ENCODE measurements around the gene SELENOM.
"Not testable (repeated sequence)": the region's sequence is repeated elsewhere in the genome, so short reads cannot be mapped to it uniquely, and the experiment has no call there.

Gene SELENOM

DNA sequence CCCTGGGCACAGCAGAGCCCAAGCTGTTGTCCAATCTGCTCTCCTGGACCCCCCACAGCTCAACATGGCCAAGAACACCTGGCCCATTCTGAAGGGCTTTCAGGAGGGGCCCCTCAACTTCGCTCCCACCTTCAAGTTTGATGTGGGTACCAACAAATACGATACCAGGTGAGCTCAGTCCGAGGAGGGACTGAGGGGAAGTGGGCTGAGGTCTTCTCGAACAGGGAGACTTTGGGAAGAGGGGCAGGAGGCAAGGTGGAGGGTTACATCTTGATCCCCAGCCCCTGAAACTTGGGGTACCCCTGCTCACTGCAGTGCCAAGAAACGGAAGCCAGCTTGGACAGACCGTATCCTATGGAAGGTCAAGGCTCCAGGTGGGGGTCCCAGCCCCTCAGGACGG lies 20.8 kb upstream of the SELENOM start:
- no peak for DNase-seq

DNA sequence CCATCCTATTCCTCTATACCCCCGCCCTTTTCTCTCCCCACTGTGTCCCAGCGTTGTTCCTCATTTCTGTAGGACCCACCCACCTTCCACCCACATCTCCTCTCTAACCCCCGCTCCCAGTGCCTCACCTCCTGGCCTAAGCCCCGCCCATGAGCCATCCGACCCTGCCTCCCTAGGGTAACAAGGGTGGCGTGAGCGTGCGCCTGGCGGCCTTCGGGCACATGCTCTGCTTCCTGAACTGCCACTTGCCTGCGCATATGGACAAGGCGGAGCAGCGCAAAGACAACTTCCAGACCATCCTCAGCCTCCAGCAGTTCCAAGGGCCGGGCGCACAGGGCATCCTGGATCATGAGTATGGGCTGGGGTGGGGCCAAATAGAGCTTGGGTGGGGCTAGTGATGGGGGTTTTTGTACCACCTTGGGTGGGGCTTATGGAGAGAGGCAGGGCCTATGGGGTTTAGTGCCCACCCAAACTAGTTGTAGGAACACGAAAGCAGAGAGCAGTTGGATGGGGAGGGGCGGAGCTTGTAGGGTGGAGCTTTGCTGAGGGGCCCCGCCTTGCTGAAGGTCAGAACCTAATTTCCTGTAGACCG lies 19.9 kb upstream of the SELENOM start:
- no peak for DNase-seq

DNA sequence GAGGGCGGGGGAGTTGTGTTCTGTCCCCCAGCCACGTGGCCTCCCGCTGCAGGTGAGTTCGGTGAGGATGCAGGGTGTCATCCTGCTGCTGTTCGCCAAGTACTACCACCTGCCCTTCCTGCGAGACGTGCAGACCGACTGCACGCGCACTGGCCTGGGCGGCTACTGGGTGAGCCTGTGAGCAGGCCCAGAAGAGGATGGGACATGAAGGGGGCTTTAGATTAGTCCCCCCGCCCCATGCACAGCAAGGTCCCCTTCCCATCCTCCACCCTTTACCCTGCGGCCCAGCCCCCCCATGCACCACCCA lies 19.5 kb upstream of the SELENOM start:
- DNase-seq = no peak

GRCh38 chr22:31126128-31126868 lies 18.9 kb upstream of the SELENOM start:
- no peak for DNase-seq

- no peak for DNase-seq
Observed at GRCh38 chr22:31125521-31126117, 18.3 kb upstream of the SELENOM start.

DNA sequence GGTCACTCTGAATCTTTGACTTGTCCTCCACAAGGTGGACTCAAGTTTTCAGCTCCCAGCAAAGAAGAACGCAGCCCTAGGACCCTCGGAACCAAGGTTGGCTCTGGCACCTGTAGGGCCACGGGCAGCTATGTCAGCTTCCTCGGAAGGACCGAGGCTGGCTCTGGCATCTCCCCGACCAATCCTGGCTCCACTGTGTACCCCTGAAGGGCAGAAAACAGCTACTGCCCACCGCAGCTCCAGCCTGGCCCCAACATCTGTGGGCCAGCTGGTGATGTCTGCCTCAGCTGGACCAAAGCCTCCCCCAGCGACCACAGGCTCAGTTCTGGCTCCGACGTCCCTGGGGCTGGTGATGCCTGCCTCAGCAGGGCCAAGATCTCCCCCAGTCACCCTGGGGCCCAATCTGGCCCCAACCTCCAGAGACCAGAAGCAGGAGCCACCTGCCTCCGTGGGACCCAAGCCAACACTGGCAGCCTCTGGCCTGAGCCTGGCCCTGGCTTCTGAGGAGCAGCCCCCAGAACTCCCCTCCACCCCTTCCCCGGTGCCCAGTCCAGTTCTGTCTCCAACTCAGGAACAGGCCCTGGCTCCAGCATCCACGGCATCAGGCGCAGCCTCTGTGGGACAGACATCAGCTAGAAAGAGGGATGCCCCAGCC lies 17.6 kb upstream of the SELENOM start:
- no peak for DNase-seq

DNA sequence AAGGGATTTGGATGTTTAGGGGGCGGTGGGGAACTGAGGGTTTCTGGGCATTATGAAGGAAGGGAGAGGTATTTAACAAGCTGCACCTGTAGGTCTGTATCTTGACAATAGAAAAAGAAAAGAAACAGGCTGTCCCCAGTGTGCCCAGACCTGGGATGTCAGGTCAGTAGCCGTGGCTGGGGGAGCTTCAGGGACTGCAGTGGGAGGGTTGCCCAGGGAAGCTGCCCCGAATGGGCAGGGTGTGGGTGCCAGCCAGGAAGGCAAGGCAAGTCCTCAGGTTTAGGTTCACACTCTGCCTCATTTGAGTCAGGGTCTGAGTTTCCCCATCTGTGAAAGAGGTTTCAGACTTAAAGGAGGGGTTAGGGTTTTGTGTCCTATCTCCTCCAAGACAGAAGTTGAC lies 16.9 kb upstream of the SELENOM start:
- DNase-seq = no peak

GRCh38 chr22:31123292-31123602 lies 15.9 kb upstream of the SELENOM start:
- DNase-seq = no peak

GRCh38 chr22:31122532-31123291 lies 15.3 kb upstream of the SELENOM start, which contains the start of gene INPP5J:
Gene INPP5J (plus strand): TSS chr22:31122966. CDS start chr22:31123015, 49 bp downstream.
- DNase-seq = peak; percentile 54

GRCh38 chr22:31122196-31122531 lies 14.8 kb upstream of the SELENOM start:
- DNase-seq = no peak

DNA sequence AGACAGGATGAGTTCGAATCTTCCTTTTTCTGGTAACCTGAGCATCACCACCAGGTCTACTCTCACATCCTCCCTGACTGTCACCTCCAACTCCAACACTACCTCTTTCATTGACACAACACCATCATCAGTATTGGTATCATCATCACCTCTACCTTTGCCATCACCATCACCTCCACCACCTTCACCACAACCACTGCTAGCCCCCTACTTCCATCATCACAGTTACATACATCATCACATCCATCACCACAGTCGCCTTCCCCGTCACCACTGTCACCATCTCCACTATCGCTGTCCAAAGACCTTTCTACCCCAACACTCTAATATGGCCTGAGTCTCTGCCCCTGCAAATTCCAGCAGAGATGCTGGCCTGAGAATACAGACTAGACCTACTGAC lies 14.0 kb upstream of the SELENOM start:
- no peak for DNase-seq

- DNase-seq = no peak
Observed at GRCh38 chr22:31120642-31121041, 13.3 kb upstream of the SELENOM start.

- no peak for DNase-seq
Observed at GRCh38 chr22:31120230-31120629, 12.9 kb upstream of the SELENOM start.

DNA sequence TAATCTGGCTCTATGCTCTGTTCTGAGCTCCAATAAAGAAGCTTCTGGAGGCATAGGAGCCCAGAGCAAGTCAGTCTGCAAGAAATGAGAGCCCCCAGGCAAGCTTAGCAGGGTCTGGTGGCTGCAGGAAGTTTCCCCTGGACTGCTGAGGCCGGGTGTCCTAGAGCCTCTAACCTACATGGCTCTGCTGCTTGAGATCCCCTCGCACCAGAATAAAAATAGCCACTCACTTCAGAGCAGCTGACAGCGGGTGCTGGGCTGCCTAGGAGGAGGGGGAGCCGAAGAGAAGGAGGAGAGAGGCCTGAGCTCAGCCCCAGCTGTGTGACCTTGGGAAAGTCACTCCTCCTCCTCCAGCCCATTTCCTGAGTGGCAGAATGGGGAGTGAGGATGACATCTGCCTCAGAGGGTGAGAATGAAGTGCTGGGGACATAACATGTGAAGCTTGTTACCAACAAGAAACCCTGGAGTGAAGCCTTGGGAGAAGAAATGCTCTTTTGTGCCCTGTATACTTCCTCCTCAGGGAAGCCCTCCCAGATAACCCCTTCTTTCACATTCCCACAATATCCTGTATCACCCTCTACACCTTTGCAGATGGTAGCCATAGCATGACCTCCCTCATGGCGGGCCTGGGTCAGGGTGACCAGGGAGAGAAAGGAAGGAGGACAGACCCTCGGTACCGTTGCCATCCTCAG lies 11.8 kb upstream of the SELENOM start:
- no peak for DNase-seq

- DNase-seq = no peak
Observed at GRCh38 chr22:31118046-31118820, 10.9 kb upstream of the SELENOM start.

GRCh38 chr22:31112547-31113091 lies 5.3 kb upstream of the SELENOM start:
- not testable (repeated sequence) for DNase-seq

- no peak for DNase-seq
Observed at GRCh38 chr22:31107894-31108218, 488 bp upstream of the SELENOM start.

DNA sequence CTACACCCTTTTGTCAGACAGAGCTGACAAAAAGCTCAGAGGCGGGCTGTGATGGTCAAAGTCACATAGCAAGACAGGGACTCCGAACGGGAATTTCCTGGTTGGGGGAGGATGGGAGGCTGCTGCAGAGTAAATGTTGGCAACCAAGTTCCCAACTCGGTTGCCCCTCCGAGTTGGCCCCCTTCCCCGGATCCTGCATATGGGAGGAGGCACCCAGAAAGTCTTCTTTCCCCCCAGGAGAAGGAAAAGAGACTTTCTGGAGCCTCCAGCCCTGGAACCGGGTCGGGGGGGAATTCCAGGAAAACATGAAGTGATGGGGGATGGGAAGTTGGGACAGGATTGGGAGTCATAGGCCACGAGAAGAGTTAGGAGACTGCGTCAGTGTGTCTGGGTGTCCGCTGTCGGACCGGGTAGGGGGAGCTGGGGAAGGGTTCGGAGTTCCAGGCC lies 614 bp downstream of the SELENOM start:
- no peak for DNase-seq

DNA sequence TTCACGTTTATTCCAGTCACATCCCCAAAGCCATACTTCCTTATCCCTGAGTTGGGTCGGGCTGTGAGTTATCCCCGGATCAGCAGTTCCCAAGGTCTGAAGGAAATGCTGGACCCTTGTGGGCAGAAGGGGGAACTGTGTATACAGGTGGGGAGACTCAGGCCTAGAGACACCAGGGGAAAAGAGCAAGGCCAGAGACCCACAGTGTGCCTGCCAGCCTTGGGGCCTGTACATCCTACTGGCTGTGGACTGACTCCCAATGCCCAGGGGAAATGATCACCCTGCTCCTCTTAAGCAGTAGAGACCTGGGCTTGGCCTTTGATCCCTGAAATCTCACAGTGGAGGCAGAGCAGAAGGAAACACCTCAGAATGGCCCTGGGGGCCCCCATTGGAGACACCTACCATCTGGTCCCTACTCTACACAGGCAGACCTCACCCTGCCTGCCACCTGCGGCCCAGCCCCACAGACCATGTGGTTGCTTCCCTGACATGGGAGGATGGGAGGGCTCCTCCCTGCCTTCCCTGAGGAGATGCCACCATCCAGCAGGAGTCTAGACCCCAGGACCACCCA lies 1.3 kb downstream of the SELENOM start:
- no peak for DNase-seq

DNA sequence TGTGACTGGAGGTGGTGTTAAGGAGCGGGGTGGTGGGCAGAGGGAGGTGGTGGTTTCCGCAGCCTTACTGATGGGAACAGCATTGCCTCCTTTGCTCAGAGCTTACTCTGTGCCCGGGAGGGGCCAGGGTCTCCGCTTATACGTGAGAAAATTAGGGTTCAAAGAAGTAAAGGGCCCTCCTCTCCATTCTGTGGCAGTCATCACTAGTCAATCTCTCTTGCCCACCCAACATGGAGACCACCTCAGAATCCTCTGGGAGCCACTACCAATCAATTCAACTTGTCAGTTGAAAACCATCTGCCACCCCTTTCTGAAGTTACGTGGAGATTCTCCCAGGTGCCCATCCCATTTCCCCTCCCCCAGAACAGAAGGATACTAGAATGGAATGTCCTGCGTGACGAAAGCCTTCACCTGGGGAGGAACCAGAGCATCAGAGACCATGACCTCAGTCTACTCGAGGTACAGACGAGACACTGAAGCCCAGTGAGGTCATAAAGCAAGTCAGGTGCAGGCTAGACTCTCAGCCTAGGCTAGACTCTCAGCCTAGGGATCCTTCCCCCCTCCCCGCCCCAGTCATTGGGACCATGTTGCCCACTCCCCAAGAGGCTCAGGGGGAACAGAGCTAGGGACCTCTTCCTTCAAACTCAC lies 2.0 kb downstream of the SELENOM start:
- DNase-seq = no peak

DNA sequence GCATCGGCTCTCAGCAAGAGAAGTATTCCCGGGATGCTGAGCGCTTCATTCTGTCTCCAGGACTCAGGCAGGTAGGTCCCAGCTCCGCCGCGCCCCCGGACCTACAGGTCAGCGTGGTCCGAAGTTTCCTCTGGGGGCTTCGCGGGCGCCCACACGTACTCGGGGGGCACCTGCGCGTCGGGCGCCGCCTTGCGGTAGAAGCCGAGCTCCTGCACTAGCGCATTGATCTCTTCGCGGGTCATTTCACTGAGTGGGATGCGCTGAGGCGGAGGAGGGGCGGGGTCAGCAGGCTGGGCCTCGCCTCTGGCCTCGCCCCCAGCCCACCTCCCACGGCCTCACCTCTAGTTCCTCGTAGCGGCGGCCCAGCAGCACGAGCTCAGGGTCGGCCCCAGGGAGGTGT lies 2.5 kb downstream of the SELENOM start:
- no peak for DNase-seq

Measured in NCI-H1092 (cell line).